Parathyroid adenoma (tissue), 2 donors: Measurements from ENCODE around the gene TENM4.

Experiments
- H2AFZ ChIP-seq: fragments of 300-600 bp; sonication (generic); one replicate; pipeline ENCODE4 v1.7.0; 2017; ENCODE audit warnings: antibody characterized with exemption, mild to moderate bottlenecking
- H3K27ac ChIP-seq: fragments of 300-600 bp; sonication (generic); one replicate; pipeline ENCODE4 v1.7.0; 2017
- H3K27me3 ChIP-seq: fragments of 300-600 bp; sonication (generic); one replicate; pipeline ENCODE4 v1.7.0; 2017; ENCODE audit warnings: low read length; ENCODE audit not compliant: control insufficient read depth, insufficient read depth
- H3K36me3 ChIP-seq: fragments of 300-600 bp; sonication (generic); one replicate; pipeline ENCODE4 v1.7.0; 2017; ENCODE audit warnings: low read length; ENCODE audit not compliant: control insufficient read depth, insufficient read depth
- H3K4me1 ChIP-seq: fragments of 300-600 bp; sonication (generic); one replicate; pipeline ENCODE4 v1.7.0; 2017; ENCODE audit warnings: control low read depth
- H3K4me2 ChIP-seq: fragments of 300-600 bp; sonication (generic); one replicate; pipeline ENCODE4 v1.7.0; 2017; ENCODE audit warnings: low read length
- H3K4me3 ChIP-seq: fragments of 300-600 bp; sonication (generic); one replicate; pipeline ENCODE4 v1.7.0; 2017; ENCODE audit warnings: low read depth, low read length
- H3K79me2 ChIP-seq: fragments of 300-600 bp; sonication (generic); one replicate; pipeline ENCODE4 v1.7.0; 2017; ENCODE audit warnings: control low read depth
- H3K9ac ChIP-seq: fragments of 300-600 bp; sonication (generic); one replicate; pipeline ENCODE4 v1.7.0; 2017; ENCODE audit warnings: mild to moderate bottlenecking
- H3K9me3 ChIP-seq: fragments of 300-600 bp; sonication (generic); one replicate; pipeline ENCODE4 v1.7.0; 2017; ENCODE audit warnings: low read length; ENCODE audit not compliant: control insufficient read depth
- TF ChIP-seq, protein P1 (sequence below): fragments of 300-600 bp; sonication (generic); IDR thresholded peaks from one replicate; pipeline ENCODE4 v1.7.0; 2017; ENCODE audit warnings: antibody characterized with exemption, mild to moderate bottlenecking
- donor health status: primary hyperparathyroidism.

Gene TENM4

DNA sequence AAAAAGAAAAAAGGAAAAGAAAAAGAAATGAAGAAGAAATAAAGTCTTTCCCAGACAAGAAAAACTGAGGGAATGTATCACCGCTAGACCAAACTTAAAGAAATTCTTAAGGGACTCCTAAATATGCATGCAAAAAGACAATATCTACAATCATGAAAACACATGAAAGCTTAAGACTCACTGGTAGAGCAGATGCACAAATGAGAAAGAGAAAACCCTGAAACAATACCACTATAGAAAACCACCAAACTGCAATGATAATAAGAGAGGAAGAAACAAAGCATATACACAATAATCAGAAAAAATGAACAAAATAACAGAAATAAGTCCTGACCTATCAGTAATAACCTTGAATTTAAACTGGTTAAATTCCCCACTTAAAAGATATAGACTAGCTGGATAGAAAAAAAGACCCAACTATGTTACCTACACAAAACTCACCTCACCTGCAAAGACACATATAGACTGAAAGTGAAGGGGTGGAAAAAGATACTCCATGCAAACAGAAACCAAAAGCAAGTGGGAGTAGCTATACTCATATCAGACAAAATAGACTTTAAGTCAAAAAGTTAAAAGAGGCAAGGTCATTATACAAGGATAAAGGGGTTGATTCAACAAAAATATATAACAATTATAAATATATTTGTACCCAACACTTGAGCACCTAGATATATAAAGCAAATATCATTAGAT, 804.9 kb downstream of the TENM4 start:
- Histone ChIP-seq H3K27ac (no peak overlapping the region), H3K4me1 (no peaks in the 10 kb centered on the region), H3K9me3 (no peaks in the 10 kb centered on the region), H3K27me3 (no peaks in the 10 kb centered on the region), H3K79me2 (no peaks in the 10 kb centered on the region), H2AFZ (no peak overlapping the region), H3K4me3 (no peak overlapping the region), H3K9ac (no peak overlapping the region), H3K4me2 (no peak overlapping the region), H3K36me3 (no peaks in the 10 kb centered on the region)
- TF ChIP-seq, protein P1, sequence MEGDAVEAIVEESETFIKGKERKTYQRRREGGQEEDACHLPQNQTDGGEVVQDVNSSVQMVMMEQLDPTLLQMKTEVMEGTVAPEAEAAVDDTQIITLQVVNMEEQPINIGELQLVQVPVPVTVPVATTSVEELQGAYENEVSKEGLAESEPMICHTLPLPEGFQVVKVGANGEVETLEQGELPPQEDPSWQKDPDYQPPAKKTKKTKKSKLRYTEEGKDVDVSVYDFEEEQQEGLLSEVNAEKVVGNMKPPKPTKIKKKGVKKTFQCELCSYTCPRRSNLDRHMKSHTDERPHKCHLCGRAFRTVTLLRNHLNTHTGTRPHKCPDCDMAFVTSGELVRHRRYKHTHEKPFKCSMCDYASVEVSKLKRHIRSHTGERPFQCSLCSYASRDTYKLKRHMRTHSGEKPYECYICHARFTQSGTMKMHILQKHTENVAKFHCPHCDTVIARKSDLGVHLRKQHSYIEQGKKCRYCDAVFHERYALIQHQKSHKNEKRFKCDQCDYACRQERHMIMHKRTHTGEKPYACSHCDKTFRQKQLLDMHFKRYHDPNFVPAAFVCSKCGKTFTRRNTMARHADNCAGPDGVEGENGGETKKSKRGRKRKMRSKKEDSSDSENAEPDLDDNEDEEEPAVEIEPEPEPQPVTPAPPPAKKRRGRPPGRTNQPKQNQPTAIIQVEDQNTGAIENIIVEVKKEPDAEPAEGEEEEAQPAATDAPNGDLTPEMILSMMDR: no peak

DNA sequence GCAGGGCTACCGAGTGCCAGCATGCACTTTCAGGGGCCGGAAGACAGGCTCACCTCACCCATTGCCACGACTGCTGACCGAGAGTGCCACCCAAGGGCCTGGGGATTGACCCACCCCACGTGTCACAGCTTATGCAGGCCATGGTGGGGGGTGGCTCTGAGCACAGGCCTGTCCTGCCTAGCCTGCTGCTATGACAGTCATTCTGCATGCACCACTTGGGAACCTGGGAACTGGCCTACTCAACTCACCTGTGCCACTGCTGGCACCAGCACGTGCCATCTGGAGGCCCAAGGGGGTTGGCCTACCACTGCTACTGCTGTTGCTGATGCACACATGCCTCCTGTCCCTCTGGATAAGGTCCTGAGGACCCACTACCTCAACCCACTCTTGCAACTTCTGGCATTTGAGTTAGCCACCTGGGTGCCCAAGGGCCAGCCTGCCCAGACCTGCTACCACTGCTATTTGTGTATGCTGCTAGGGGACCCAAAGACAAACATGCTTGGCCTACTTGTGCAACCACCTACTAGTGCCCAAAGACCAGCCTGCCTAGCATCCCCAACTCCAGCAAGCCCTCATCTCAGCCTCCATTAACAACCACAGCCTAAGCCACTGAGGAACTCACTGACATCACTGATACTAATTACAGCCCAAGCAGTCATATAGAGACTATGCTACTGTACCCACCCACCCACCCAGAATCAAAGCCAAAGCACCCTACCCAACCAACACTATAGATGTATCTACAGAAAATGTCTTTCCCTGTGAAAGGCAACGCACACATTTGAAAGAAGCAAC, 807.1 kb downstream of the TENM4 start:
- TF ChIP-seq, protein P1: no peak
- Histone ChIP-seq H3K4me1 (no peaks in the 10 kb centered on the region), H3K36me3 (no peaks in the 10 kb centered on the region), H3K4me2 (no peak overlapping the region), H3K79me2 (no peaks in the 10 kb centered on the region), H3K27me3 (no peaks in the 10 kb centered on the region), H3K9me3 (no peaks in the 10 kb centered on the region), H3K4me3 (no peak overlapping the region), H2AFZ (no peak overlapping the region), H3K27ac (no peak overlapping the region), H3K9ac (no peak overlapping the region)

DNA sequence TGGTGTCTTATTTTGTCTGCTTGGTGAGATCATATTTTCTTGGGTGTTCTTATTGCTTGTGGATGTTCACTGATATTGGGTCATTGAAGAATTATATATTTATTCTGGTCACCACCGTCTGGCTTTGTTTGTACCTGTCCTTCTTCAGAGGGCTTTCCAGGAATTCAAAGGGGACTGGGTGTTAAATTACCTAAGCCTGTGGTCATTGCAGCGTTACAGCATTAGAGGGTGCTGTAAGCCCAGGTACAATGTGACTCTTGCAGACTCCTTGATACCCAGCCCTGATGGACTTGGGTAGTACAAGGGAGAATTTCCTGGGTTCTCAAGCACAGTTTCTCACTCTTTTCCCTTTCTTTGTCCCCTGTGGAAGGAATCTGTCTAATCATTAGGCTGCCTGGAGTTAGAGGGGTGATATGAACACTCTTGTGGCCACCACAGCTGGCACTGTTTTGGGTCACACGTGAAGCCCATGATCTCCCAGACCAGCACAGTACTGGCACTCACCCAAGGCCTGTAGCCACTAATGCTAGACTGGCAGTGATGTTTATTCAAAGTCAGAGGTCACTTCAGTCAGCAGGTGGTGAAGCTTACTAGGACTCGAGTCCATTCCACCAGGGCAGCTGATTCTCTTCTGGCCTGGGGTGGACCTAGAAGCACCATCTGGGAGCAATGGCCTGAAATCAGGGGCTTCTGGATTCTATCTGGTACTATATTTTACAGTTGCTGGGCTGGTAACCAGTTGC, 810.1 kb downstream of the TENM4 start:
- Histone ChIP-seq H3K9me3 (no peaks in the 10 kb centered on the region), H3K27ac (no peak overlapping the region), H3K4me2 (no peak overlapping the region), H3K36me3 (no peaks in the 10 kb centered on the region), H3K4me3 (no peak overlapping the region), H3K27me3 (no peaks in the 10 kb centered on the region), H3K79me2 (no peaks in the 10 kb centered on the region), H3K4me1 (no peaks in the 10 kb centered on the region), H3K9ac (no peak overlapping the region), H2AFZ (no peak overlapping the region)
- TF ChIP-seq, protein P1: no peak

DNA sequence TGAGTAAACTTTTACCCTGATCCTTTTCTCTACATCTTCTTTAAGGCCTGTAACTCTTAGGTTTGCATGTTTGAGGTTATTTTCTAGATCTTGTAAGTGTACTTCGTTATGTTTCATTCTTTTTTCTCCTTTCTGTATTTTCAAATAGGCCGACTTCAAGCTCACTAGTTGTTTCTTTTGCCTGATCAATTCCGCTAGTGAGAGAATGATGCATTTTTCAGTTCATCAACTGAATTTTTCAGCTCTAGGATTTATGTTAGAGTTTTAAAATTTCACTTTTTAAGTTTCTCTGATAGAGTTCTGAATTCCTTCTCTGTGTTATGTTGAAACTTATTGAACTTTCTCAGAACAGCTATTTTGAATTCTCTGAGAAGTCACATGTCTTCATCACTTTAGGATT, 810.7 kb downstream of the TENM4 start:
- Histone ChIP-seq H3K9ac (no peak overlapping the region), H3K4me1 (no peaks in the 10 kb centered on the region), H3K27me3 (no peaks in the 10 kb centered on the region), H3K36me3 (no peaks in the 10 kb centered on the region), H3K27ac (no peak overlapping the region), H3K4me3 (no peak overlapping the region), H2AFZ (no peak overlapping the region), H3K9me3 (no peaks in the 10 kb centered on the region), H3K4me2 (no peak overlapping the region), H3K79me2 (no peaks in the 10 kb centered on the region)
- TF ChIP-seq, protein P1: no peak
